Hepatic stellate cell (primary cell): Measurements from ENCODE around the gene AK9.

ENCODE experiments used
- DNase-seq: peaks from one replicate; pipeline ENCODE4 v3.0.0; 2011; ENCODE audit warnings: low spot score

Gene AK9

DNA sequence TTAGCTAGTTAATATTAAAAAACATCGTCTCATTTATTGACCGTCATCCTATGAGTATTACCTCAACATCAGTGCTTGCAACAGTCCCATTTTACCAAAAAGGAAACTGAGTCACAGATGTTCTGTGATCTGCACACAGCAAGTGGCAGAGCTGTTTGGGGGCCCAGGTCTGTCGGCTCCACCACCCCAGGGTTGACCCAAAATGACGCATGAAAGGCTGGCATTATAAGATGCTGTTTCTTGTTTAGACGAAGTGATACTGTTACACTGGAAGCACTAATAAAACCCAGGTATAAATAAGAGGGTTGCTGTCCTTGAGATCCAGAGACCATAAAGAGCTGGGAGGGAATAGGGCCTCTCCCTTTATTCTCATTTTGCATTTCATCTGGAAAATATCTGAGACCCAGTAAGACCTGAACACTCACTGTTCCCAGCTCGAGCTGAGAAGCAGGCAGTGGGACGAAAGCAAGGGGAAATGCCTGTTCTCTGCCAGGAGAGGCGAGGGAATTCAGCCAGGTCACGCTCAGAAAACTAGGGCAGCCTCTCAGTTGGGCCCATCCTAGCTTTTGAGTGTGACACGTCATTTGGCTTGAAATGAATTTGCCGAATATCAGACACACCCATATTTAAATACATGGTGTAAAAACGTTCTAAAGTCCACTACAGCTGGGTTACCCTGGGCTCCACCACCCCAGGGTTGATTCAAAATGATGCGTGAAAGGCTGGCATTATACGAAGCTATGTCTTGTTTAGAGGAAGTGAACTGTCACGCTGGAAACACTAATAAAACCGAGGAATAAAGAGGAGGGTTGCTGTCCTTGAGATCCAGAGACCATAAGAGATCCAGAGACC, 234.1 kb downstream of the AK9 start:
- no peak for DNase-seq

DNA sequence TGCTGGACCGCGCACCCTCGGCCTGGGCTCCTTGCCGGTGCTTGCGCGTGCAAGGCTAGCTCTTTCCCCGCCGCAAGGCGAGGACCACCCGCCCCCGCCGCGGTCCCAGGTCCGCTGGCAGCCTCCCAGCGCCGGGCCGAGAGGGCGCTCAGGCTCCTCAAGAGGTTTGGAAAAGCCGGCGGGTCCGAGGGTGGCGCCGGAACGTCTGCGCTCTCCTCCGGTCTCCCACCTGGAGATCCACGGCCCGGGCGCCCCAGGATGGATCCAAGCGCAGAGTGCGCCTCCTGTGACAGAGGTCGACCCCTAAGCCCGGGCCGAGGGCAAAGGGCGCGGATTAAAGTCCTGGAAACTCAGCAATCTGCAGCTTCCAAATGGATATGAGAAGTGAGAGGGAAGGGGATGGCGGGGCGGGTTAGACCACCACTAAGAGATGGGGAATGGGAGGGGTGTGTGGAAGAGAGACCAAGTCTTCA, 234.9 kb downstream of the AK9 start:
- no peak for DNase-seq

DNA sequence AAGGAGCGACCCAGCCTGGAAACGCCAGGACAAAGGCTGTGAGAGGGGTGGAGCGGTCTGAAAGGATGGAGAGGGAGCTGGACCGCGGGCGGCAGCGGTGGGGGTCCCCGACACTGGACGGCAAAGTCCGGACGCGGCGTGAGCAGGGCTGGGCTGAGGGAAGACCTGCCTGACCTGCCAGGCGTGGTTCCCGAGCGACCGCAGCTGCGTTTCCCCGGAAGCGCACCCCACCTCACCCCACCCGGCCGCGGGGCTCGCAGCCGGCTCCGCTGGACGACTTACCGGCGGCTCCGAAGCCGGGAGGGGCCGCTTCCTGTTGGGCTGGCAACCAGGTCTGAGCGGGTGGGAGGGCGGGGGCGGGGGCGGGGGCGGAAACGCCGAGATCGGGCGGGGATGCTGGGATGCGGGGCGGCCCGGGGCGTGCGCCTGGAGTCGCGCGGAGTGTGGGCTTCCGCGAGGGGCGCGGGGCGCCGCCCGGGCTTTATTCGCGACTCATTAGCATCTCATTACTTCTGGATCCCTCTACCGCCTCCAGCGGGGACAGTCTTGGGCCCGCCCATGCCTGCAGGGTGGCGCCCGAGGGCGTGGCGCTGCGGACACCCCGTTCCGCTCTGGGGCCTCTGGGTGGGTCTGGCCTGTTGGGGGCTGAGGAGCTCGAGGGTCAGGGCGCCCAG, 235.4 kb downstream of the AK9 start, which contains the start of gene MICAL1:
MICAL1 (minus strand) TSS at position 336 of the 674 bp plus-strand sequence. CDS start 1,576 bp downstream, outside the sequence.
- DNase-seq, result peak; percentile 80

DNA sequence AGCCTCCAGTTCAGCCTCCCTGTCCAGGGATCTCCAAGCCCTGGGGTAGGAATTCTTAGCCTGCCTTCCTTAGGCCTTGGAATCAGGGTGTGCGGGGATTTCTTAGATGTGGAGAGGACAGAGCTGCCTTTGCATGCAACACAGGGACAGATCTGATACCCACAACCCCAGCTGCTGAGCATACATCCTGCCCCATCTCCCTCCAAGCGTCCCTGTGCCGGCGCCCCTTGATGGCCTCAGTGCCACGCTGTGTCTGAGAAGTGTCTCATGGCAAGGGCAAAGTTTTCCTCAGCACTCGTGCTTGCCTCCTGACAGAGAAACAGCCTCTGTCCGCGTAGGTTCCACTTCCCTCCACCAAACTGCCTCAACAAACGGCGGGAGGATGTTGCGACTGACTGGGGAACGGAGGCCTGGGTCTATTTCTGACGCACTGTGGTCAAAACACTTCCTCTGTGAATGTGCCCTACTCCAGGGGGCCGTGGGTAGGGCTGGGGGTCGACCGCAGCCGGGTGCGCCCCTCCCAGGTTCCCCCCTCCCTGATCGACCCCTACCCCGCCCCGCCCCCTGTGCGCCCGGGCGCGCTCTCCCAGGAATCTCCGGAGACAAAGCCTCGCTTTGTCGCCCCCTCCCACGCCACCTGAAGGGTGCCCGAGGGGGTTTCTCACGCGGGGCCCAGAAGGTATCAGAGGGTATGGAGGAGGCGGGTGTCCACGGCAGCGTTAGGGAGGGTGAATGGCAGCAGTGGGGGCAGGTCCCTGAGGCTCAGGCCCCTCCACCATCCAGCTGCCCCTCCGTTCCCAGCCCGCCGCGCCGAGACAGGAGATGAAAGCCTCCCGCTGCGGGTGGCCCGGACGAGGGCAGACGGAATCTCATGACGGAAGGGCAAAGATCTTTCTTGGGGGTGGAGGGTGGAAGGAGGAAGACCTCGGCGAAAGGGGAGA, 236.2 kb downstream of the AK9 start:
- peak; percentile 57 for DNase-seq

DNA sequence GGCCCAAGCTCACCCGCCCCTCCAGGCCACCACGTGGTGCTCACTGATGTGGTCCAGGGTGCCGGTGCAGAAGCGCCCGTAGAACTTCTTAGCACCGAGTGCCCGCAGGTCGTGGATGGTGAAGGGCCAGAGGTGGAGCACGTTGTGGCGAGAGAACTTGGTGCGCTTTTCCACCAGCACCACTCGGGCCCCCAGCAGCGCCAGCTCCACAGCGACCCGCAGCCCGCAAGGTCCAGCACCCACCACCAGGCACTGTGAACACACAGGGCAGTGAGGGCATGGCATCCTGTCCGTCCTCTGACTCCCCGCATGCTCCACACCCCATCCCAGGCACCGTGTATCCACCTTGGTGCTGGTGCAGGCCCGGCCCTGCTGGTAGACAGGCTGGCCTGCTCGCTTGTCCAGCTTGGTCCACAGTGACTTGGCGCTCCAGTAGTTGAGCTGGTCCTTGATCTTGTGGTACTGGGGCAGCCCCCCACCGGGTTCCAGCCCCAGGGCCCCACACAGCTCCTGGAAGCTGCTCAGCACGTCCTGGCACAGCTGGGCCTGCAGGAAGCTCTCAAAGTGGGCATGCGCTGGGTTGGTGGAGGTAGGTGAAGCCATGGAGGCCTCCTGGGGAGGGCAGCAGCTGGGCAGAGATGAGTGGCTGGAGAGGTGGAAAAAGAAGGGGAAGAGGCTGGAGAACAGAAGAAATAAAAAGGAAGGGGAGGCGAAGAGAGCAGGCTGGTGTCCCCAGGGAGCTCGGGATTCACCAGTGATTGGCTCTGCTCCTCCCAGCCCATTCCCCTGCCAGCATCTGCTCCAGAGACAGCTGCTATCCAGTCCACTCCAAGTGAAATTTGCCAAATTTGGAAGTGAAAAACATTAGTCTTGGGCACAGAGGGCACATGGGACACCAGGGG, 237.2 kb downstream of the AK9 start:
- DNase-seq, result peak; percentile 75

DNA sequence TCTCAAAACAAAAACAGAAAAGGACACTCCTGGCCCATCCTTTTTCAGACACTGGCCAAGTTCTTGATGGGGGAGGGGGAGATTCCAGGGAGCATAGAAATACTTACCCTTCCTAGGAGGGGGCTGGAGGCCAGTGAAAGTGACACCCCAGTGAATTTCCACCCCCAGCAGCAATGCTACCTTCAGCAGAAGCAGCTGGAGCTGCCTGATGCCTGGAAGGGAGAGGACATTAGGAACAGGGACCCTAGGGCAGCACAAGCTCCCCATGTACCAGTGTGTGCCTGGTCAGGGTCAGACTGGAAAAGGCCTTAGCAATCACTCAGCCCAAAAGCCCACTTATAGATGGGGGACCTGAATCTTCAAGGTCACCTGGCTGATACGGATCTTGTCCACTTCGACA, 237.8 kb downstream of the AK9 start:
- no peak for DNase-seq

DNA sequence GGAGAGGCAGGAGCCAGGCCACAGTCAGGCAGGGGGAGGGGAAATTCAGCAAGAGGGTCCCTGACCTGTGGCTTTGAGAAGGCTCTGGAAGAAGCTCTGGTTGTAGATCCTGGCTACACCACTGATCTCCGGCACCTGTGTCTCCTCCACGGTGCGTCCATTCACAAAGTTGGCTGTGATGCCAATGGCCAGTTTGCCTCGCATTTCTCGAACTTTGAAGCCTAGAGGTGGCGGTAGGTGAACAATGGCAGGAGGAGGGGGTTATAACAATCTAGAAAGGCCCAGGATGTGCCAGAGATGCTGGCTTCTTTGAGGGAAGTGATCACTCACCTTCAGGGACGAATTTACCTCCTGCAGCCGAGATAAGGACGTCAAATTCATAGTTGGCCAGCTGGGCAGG, 238.8 kb downstream of the AK9 start:
- no peak for DNase-seq

DNA sequence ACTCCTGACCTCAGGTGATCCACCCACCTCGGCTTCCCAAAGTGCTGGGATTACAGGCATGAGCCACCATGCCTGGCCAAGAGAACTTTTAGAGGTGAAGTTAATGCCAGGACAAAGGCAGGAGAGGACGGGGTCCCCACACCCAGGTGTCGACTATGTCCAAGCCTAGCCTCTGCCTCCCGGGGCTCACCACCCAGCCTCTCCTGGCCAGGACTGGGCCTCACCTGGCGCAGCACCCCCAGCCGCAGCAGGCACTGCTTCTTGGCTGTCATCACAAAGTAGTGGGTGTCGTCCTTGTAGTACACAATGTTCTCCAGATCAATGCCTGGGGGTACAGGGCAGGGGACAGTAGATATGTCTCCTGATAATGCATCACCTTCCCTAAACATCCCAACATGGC, 239.6 kb downstream of the AK9 start:
- DNase-seq, result no peak

DNA sequence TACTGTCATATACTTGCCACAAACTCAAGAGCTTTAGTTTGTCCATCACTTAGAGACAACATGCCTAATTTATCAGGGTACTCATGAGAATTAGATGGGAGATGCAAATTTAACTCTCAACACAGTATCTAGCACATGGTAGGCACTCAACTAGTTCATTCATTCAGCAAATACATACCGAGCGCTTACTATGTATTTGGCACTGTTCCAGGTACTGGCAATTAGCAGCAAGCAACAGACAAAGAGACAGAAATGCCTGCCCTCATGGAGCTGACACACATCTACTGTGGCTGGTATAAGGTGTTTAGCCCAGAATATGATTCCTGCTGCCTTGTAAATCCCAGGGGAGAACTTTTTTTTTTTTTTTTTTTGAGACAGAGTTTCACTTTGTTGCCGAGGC, 240.2 kb downstream of the AK9 start:
- no peak for DNase-seq

DNA sequence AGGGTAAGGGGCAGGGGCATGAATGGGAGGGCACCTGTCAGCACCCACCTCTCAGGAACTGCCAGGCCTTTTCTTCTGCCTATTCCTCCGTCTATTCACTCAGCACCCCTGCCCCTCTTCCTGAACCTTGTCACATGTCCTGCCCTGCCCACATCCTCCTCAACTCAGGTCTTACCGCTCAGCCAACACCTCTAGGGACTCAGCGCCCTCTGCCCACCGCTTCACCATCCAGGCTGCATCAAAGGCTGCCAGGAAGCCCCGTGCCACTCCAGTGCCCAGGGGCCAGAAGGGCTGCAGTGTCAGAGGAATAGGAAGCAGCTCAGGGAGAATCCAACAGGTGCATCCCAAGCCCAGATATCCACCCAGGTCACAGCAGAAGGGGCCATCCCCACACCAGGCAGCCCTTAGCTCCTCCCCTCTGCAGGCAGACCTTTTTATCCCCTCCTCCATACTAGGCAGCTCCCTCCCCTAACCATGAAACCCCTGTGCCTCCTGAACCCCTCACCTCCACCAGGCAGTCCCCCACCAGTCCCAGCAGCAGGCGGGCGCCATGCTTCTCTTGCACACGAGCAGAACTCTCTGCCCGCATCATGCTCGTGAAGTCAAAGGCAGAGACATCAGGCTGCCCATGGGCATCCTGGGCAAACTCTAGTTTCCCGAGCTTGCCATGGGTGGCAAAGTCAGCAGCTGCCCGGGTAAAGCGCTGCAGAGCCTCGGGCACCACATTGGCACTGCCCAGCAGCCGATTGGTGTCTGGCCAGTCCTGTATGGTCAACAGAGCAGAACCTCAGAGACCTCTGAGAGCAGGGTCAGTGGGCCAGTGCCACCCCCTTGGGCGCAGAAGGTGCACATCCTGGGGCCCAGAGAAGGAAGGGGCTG, 241.0 kb downstream of the AK9 start:
- no peak for DNase-seq

DNA sequence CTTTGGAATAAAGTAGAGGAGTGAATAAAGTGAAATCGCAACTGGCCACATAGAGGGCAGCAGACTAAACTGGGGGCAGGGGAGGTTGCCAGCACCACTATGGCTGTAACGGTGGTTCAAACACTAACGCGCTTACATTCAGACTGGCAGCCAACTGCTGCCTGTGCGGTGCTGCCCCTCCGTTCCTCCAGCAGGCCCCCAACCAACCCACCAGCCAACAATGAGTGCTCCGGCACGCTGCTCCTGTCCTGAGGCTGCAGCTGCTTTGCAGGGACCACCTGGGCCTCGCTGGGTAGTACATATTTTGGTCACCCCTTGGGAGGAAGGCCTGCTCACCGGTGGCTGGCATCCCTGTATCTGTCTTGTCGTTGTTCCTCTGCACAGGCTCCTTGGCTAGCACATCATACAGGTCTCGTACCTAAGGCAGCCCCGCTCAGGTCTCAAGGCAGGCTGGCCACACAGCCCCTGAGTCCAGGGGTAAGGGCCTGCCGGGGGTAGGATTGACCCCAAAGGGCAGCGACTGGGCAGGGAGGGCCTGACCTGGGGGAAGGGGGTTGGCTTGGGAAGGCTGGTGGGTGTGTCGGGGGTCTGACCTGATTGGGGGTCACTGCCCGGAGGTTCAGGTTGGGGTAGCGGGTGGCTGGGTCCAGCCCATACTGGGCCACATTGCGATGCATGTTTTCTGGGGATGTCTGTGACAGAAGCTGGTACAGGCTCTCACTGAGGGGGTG, 241.8 kb downstream of the AK9 start:
- no peak for DNase-seq

DNA sequence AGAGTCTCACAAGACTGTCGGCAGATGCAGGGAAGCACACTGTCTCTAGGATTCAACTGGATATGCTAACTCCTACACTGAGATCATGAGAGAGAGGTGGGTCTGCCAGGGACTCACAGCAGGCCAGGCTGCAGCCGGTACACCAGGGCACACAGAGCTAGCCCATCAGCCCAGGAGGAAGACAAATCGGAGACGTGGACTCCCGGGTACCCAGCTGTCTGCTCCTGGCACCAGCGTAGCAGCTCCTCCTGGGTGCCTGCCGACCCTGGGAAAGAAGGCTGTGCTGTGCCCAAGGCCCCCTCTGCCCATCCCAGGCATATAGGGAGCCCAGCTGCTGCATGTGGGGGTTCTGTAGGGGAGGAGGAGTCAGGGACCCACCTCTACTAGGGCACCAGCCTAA, 242.4 kb downstream of the AK9 start:
- DNase-seq, result no peak

DNA sequence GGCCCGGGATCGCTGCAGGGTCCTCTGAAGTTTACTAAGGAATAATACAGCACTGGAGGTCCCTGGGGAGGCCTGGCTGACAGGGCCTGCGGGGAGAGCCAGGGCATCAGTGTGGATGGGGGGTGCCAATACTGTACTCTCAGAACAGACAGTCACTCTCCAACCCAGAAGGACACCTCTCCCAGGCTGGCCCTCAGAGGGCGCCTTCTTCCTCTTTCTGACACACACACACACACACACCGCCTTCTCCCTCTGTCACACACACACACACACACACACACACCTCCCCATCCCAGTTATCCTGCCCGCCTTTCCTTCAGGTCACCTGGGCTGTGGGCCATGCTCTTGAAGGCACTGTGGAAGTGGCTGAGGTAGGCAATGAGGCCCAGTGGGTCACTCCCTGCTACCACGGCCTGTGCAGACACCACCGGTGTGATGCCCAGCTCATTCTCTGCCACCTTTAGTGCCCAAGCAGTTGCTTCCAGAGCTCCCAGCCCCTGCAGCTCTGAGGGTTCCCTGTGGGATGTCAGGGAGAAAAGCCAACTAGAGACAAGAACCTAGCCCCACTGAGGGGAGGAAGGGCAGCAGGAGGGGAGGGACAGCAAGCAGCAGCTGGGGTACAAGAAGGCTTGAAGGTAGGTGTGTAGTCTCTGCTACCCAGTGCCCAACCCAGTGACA, 243.0 kb downstream of the AK9 start:
- DNase-seq, result no peak

DNA sequence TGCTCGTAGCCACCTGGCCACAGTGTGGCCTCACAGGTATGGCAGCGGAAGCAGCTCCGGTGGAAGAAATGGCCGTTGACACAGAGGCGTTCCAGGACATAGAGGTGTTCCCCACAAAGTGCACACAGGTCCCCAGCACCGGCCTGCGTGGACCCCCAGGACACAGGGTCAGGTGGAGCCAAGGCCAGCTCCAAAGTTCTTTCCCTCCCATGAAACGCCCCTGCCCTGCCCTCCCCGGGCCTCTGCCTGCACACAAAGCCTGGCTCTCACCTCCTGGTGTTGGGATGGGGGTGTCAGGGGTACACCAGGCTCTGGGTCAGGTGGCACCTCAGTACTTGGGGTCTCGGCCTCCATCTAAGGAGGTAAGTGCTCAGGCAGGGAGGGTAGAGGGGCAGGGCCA, 243.9 kb downstream of the AK9 start:
- no peak for DNase-seq

DNA sequence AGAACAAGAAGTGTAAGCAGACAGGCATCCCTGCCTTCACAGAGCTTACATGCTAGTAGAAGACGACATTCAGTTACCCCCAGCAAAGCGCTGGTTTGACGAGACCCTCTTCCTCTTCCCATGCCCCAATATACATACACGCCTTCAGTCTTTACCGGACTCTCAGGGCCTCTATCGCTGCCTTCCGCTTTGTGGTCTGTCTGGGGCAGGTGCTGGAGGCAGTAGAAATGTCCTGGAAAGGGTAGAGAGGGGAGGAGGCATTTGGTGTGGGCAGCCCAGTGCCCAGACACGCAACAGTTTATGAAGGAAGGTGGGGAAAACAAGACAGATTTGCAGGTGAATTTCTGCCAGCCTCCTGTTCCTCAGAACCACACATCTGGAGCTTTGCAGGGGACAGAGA, 244.5 kb downstream of the AK9 start:
- no peak for DNase-seq

DNA sequence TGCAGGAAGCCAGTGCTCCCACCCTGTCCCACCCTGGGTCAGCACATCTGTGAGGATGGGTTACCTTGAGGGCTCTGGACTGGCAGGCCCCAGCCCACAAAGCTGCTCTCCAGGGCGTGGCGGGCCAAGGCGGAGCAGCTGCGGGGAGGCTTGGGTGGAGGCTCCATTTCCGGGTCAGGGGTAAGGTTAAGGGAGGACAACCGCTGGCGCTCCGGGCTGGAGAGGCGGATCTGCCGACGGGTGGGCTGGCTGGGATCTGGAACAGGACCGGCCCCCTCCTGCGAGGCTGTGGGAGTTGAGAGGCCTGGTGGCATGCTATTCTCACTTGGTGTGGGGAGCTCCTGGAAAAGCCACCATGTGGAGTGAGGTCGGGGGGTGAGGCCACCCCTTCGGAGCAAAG, 244.9 kb downstream of the AK9 start:
- DNase-seq, result no peak

DNA sequence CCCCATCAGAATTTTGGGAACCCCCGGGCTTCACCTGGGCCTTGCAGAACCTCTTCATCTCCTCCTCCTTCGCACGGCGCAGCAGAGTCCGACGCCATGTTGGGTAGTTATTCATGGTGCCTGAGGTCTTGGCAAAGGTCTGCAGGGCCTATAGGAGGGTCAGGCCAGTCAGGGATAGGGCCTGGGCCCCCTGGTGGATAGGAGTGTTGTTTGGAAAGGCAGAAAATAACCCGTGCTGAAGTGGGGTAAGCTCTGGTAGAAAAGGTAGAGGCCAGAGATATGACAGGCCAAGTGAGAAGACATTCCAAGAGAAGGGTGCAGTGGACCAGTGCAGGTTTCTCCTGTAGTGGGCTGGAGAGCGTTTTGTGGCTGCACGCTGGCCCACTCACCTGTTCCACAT, 245.6 kb downstream of the AK9 start:
- DNase-seq, result no peak

DNA sequence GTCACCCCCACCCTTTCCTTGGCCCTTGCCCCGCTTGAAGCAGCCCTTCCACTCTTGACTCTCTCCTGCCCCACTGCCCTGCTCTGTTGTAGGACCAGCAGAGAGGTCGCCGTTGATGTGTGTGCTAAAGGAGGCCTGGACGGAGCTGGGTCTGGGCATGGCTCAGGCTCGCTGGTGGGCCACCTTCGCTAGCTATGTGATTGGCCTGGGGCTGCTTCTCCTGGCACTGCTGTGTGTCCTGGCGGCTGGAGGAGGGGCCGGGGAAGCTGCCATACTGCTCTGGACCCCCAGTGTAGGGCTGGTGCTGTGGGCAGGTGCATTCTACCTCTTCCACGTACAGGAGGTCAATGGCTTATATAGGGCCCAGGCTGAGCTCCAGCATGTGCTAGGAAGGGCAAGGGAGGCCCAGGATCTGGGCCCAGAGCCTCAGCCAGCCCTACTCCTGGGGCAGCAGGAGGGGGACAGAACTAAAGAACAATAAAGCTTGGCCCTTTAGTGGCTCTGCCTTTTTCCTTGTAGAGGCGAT, 247.5 kb downstream of the AK9 start:
- DNase-seq, result no peak
